Endothelial cell of umbilical vein (primary cell): ENCODE results near the gene ALPL. TPM values are rescaled to one million over a fixed set of nuclear protein-coding genes. Genes with fewer than 3 reads are reported as not detected.

Experiments used
- BruUV-seq: library from RNA; stranded (reverse); fragments of 400-500 nt; replicated peaks from 2 replicates; lab custom pipeline; 2021; lab: Mats Ljungman, UMichigan
- CTCF ChIA-PET: fragments of 300-600, 350-600 bp; sonication (Branson Sonifier 250); formaldehyde crosslinking; loops from one replicate; lab custom pipeline; 2021; ENCODE audit warnings: antibody characterized with exemption, inconsistent platforms; lab: Charles Lee
- POLR2A ChIA-PET: fragments of 300-600, 350-600 bp; sonication (Branson Sonifier 250); formaldehyde crosslinking; loops from one replicate; lab custom pipeline; 2021; ENCODE audit warnings: antibody characterized with exemption, inconsistent platforms; lab: Charles Lee
- DNase-seq: peaks from one replicate; pipeline ENCODE4 v3.0.0-alpha.2; 2011; ENCODE audit warnings: low read depth, low spot score
- FAIRE-seq: peaks from 2 replicates; lab custom pipeline; 2011; peaks lifted over from hg19 to GRCh38; lab: Jason Lieb, UNC
- H2AFZ ChIP-seq: 2 replicates; pipeline ENCODE4 v1.6.0; 2012; ENCODE audit warnings: low read depth, low read length, control low read depth, inconsistent platforms
- H3K27ac ChIP-seq: 2 replicates; pipeline ENCODE4 v1.5.1; 2011; ENCODE audit warnings: low read depth, mild to moderate bottlenecking, control low read depth, low read length, moderate library complexity; ENCODE audit not compliant: insufficient read depth
- H3K27me3 ChIP-seq, 2 experiments: 2 replicates each; pipeline versions ENCODE4 v1.6.0 to v1.6.1; 2011; ENCODE audit warnings: low read length in 2 of 2, mixed read lengths in 1 of 2; ENCODE audit not compliant: control insufficient read depth in 2 of 2, insufficient read depth in 2 of 2
- H3K36me3 ChIP-seq, 2 experiments: 2 replicates in 1 of 2; 3 replicates in 1 of 2; pipeline ENCODE4 v1.5.1; 2011; ENCODE audit warnings: low read length in 2 of 2, mild to moderate bottlenecking in 1 of 2, moderate library complexity in 1 of 2; ENCODE audit not compliant: control insufficient read depth in 2 of 2, insufficient read depth in 2 of 2; ENCODE audit errors: extremely low read depth in 1 of 2
- H3K4me1 ChIP-seq: 3 replicates; pipeline ENCODE4 v1.5.1; 2011; ENCODE audit warnings: mild to moderate bottlenecking, low read length; ENCODE audit not compliant: control insufficient read depth, insufficient read depth; ENCODE audit errors: extremely low read depth
- H3K4me2 ChIP-seq: 2 replicates; pipeline ENCODE4 v1.6.1; 2011; ENCODE audit warnings: low read length, control low read depth, mixed read lengths; ENCODE audit not compliant: insufficient read depth
- H3K4me3 ChIP-seq, 3 experiments: fragments of 200-600 bp in 1 of 3; sonication (generic), shearing (Covaris generic) in 1 of 3; replicated peaks in 1 of 3; 2 replicates each; pipeline ENCODE4 v1.5.1; 2011 to 2016; ENCODE audit warnings: control low read depth in 3 of 3, low read length in 3 of 3, mild to moderate bottlenecking in 2 of 3, inconsistent platforms in 1 of 3, low read depth in 1 of 3, moderate library complexity in 1 of 3; ENCODE audit not compliant: insufficient read depth in 1 of 3
- H3K79me2 ChIP-seq: 2 replicates; pipeline ENCODE4 v1.6.0; 2012; ENCODE audit warnings: low read length, inconsistent platforms; ENCODE audit not compliant: control insufficient read depth, insufficient read depth
- H3K9ac ChIP-seq: replicated peaks from 2 replicates; pipeline ENCODE3; 2011; ENCODE audit warnings: low read length, control low read depth; ENCODE audit not compliant: insufficient read depth; ENCODE audit errors: extremely low read depth
- H3K9me1 ChIP-seq: replicated peaks from 3 replicates; pipeline ENCODE4 v1.6.0; 2011; ENCODE audit warnings: mild to moderate bottlenecking, low read length; ENCODE audit not compliant: control insufficient read depth, insufficient read depth; ENCODE audit errors: extremely low read depth
- H3K9me3 ChIP-seq: replicated peaks from 2 replicates; pipeline ENCODE4 v1.5.1; 2012; ENCODE audit warnings: low read length, inconsistent platforms; ENCODE audit not compliant: control insufficient read depth, insufficient read depth
- H4K20me1 ChIP-seq: replicated peaks from 2 replicates; pipeline ENCODE3; 2011; ENCODE audit warnings: mild to moderate bottlenecking, low read length; ENCODE audit not compliant: control insufficient read depth, insufficient read depth; ENCODE audit errors: extremely low read depth
- CTCF ChIP-seq, 2 donors: IDR thresholded peaks; 1 replicate in 1 of 2; 2 replicates in 1 of 2; pipeline ENCODE4 v1.5.1; 2011; ENCODE audit warnings: low read length in 2 of 2, mild to moderate bottlenecking in 2 of 2, moderate library complexity in 2 of 2, control low read depth in 1 of 2, inconsistent platforms in 1 of 2, low read depth in 1 of 2; ENCODE audit not compliant: insufficient read depth in 1 of 2; ENCODE audit errors: extremely low read depth in 1 of 2
- EZH2 ChIP-seq: IDR thresholded peaks from 2 replicates; pipeline ENCODE4 v1.6.1; 2012; ENCODE audit warnings: borderline replicate concordance, low read depth, mild to moderate bottlenecking, moderate library complexity, low read length, inconsistent platforms; ENCODE audit not compliant: severe bottlenecking
- GATA2 ChIP-seq: IDR thresholded peaks from 2 replicates; pipeline ENCODE4 v1.7.0; 2011; ENCODE audit warnings: low read depth, mild to moderate bottlenecking, moderate library complexity, mixed read lengths, low read length; ENCODE audit not compliant: insufficient read length, insufficient read depth
- JUN ChIP-seq: IDR thresholded peaks from 2 replicates; pipeline ENCODE4 v1.6.1; 2011; ENCODE audit warnings: borderline replicate concordance, low read depth; ENCODE audit not compliant: insufficient read length, insufficient read depth
- MYC ChIP-seq: IDR thresholded peaks from one replicate; pipeline ENCODE4 v1.6.1; 2011; ENCODE audit warnings: mild to moderate bottlenecking, low read depth, low read length
- POLR2A ChIP-seq: IDR thresholded peaks from 2 replicates; pipeline ENCODE4 v1.6.1; 2012; ENCODE audit warnings: low read depth, mild to moderate bottlenecking, control low read depth, low read length
- POLR2AphosphoS5 ChIP-seq: IDR thresholded peaks from 2 replicates; pipeline ENCODE4 v1.6.1; 2012; ENCODE audit warnings: low read depth, mild to moderate bottlenecking, control low read depth, low read length, moderate library complexity; ENCODE audit not compliant: insufficient read depth
- dilution Hi-C: fragments of 300-500 bp; cut with MboI; formaldehyde crosslinking; loops from one replicate; pipeline ENCODE4 v1.15.0; 2019; ENCODE audit warnings: low sequenced_read_pairs; ENCODE audit not compliant: extremely low pct_ligation_motif_present
- intact Hi-C: fragments of 100-400 bp; cut with micrococcal nuclease; formaldehyde crosslinking; loops from one replicate; pipeline ENCODE4 v1.10.0; 2022
- polyA plus RNA-seq, 4 experiments: library from polyadenylated mRNA; depleted of rRNA in 3 of 4; stranded (reverse) in 3 of 4; unstranded in 1 of 4; fragments of >200 nt; gene quantifications; 2 replicates each; pipeline versions ENCODE4 v1.2.1 to v1.2.3, GENCODE V29; 2011 to 2012; ENCODE audit warnings: missing spikeins in 1 of 4
- total RNA-seq: library from RNA; stranded (reverse); gene quantifications from 2 replicates; pipeline ENCODE4 v1.2.3, GENCODE V29; 2021
- TF ChIP-seq, protein P1 (sequence below): IDR thresholded peaks from 2 replicates; pipeline ENCODE4 v1.6.1; 2011; ENCODE audit not compliant: insufficient read depth, insufficient read length

ALPL gene
- total and polyA plus RNA-seq, 2 donors (not counting 3 experiments of a cell fraction or from before 2014, with no cell fraction given) = 0.38 to 0.92 TPM

GRCh38 chr1:21510113-21510493, 880 bp downstream of the ALPL start:
- ChIA-PET POLR2A (no interaction called here), CTCF (interaction anchor here (1.3 to 2.4 kb wide), 3 partner anchors 25 to 85 kb away, joined by 3 to 45 read pairs (median 8); no protein-coding TSS in a partner anchor)
- FAIRE-seq (no peak), DNase-seq (no peak)
- H3K9ac ChIP-seq = no peak overlapping the region
- no peak overlapping the region for H3K4me3 ChIP-seq
- no peaks in the 10 kb centered on the region for H3K9me3 ChIP-seq
- dilution Hi-C loops = no loop called here
- H3K4me1 ChIP-seq = peaks cover 3% of the 10 kb centered on the region
- no TSS peak for BruUV-seq
- H4K20me1 ChIP-seq = no peaks in the 10 kb centered on the region
- no peaks in the 10 kb centered on the region for H3K9me1 ChIP-seq
- H2AFZ ChIP-seq = no peak overlapping the region
- H3K4me2 ChIP-seq = no peak overlapping the region
- peaks cover 51 to 53% of the 10 kb centered on the region in 2 experiments for H3K27me3 ChIP-seq
- no peak for TF ChIP-seq EZH2
- no peak for TF ChIP-seq CTCF (IDR thresholded peaks at IDR 0.05; ENCODE audit: extremely low read depth in 1 of 2, insufficient read depth in 1 of 2, low read depth in 1 of 2, low read length in 2 of 2)
- TF ChIP-seq MYC = no peak
- TF ChIP-seq, protein P1, sequence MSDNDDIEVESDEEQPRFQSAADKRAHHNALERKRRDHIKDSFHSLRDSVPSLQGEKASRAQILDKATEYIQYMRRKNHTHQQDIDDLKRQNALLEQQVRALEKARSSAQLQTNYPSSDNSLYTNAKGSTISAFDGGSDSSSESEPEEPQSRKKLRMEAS = no peak
- no peak for TF ChIP-seq POLR2AphosphoS5
- no peak for TF ChIP-seq POLR2A
- no peak for TF ChIP-seq GATA2
- no peak for TF ChIP-seq JUN
- H3K79me2 ChIP-seq = no peaks in the 10 kb centered on the region
- intact Hi-C loops = loop anchor here (2.0 kb wide), 1 partner anchor 149 kb away; no protein-coding TSS in a partner anchor
- no peaks in the 10 kb centered on the region for H3K36me3 ChIP-seq
- H3K27ac ChIP-seq = no peak overlapping the region
